HEK293 (cell line): ENCODE measurements around the gene CELSR1.

Source experiments
- CTCF ChIA-PET: fragments of 350-600 bp; formaldehyde crosslinking; extraction: SDS; loops from one replicate; lab custom pipeline; 2021; ENCODE audit warnings: antibody characterized with exemption; lab: Yijun Ruan, JAX
- POLR2A ChIA-PET: fragments of 300-600 bp; formaldehyde crosslinking; extraction: SDS; loops from one replicate; lab custom pipeline; 2020; ENCODE audit warnings: antibody characterized with exemption, inconsistent platforms; lab: Yijun Ruan, JAX
- H3K27ac ChIP-seq: fragments of 200-500 bp; sonication (Bioruptor generic); 2 replicates; pipeline ENCODE4 v1.5.1; 2014; ENCODE audit warnings: low read depth, low read length, control low read depth, inconsistent platforms; ENCODE audit errors: extremely low read depth
- H3K36me3 ChIP-seq, 2 experiments: fragments of 200-500 bp in 1 of 2; sonication (Bioruptor generic) in 1 of 2; 1 replicate in 1 of 2; 2 replicates in 1 of 2; pipeline ENCODE4 v1.5.1; 2014 to 2017; ENCODE audit warnings: inconsistent platforms in 2 of 2, low read length in 2 of 2; ENCODE audit not compliant: control insufficient read depth in 2 of 2, insufficient read depth in 1 of 2
- H3K4me1 ChIP-seq: fragments of 200-500 bp; sonication (Bioruptor generic); 2 replicates; pipeline ENCODE4 v1.5.1; 2014; ENCODE audit warnings: mild to moderate bottlenecking, low read length, inconsistent platforms; ENCODE audit not compliant: control insufficient read depth, insufficient read depth
- H3K4me3 ChIP-seq: 2 replicates; pipeline ENCODE4 v1.5.1; 2011; ENCODE audit warnings: low read depth, mild to moderate bottlenecking, control low read depth, low read length, moderate library complexity
- H3K9me3 ChIP-seq: fragments of 200-500 bp; sonication (Bioruptor generic); 2 replicates; pipeline ENCODE4 v1.5.1; 2014; ENCODE audit warnings: low read depth, low read length, inconsistent platforms; ENCODE audit not compliant: control insufficient read depth, insufficient read depth
- EGR2 ChIP-seq: fragments of 450-650 bp; formaldehyde crosslinking; IDR thresholded peaks from 2 replicates; pipeline ENCODE4 v1.5.1; 2016; ENCODE audit warnings: low read depth, missing biosample characterization, missing genetic modification characterization
- GLIS1 ChIP-seq: fragments of 450-650 bp; formaldehyde crosslinking; IDR thresholded peaks from 2 replicates; pipeline ENCODE4 v1.5.1; 2016; ENCODE audit warnings: missing biosample characterization, missing genetic modification characterization
- KLF17 ChIP-seq: fragments of 450-650 bp; formaldehyde crosslinking; IDR thresholded peaks from 2 replicates; pipeline ENCODE4 v1.5.1; 2016; ENCODE audit warnings: missing biosample characterization, missing genetic modification characterization
- PRDM10 ChIP-seq: fragments of 450-650 bp; formaldehyde crosslinking; IDR thresholded peaks from 2 replicates; pipeline ENCODE4 v1.5.1; 2016; ENCODE audit warnings: missing biosample characterization, missing genetic modification characterization
- ZNF121 ChIP-seq: fragments of 450-650 bp; formaldehyde crosslinking; IDR thresholded peaks from 2 replicates; pipeline ENCODE4 v1.5.1; 2016; ENCODE audit warnings: missing biosample characterization, missing genetic modification characterization
- ZNF2 ChIP-seq: fragments of 450-650 bp; formaldehyde crosslinking; IDR thresholded peaks from 2 replicates; pipeline ENCODE4 v1.5.1; 2016; ENCODE audit warnings: missing biosample characterization, missing genetic modification characterization
- ZNF202 ChIP-seq: fragments of 450-650 bp; formaldehyde crosslinking; IDR thresholded peaks from 2 replicates; pipeline ENCODE4 v1.5.1; 2016; ENCODE audit warnings: missing biosample characterization, missing genetic modification characterization, borderline replicate concordance
- ZNF239 ChIP-seq: fragments of 450-650 bp; formaldehyde crosslinking; IDR thresholded peaks from 2 replicates; pipeline ENCODE4 v1.5.1; 2016; ENCODE audit warnings: missing biosample characterization, missing genetic modification characterization
- ZNF280C ChIP-seq: fragments of 450-650 bp; formaldehyde crosslinking; IDR thresholded peaks from 2 replicates; pipeline ENCODE4 v1.5.1; 2016; ENCODE audit warnings: missing biosample characterization, missing genetic modification characterization
- ZNF560 ChIP-seq: fragments of 450-650 bp; formaldehyde crosslinking; IDR thresholded peaks from 2 replicates; pipeline ENCODE4 v1.5.1; 2017; ENCODE audit warnings: missing biosample characterization, missing genetic modification characterization, borderline replicate concordance
- ZNF626 ChIP-seq: fragments of 450-650 bp; sonication (Bioruptor Pico); formaldehyde crosslinking; IDR thresholded peaks from 2 replicates; pipeline ENCODE4 v1.5.1; 2018; ENCODE audit warnings: missing biosample characterization, missing genetic modification characterization, inconsistent platforms
- ZNF639 ChIP-seq: fragments of 450-650 bp; formaldehyde crosslinking; IDR thresholded peaks from 2 replicates; pipeline ENCODE4 v1.5.1; 2016; ENCODE audit warnings: missing biosample characterization, missing genetic modification characterization
- ZNF658 ChIP-seq: fragments of 450-650 bp; formaldehyde crosslinking; IDR thresholded peaks from 2 replicates; pipeline ENCODE4; 2016; ENCODE audit warnings: missing biosample characterization, missing genetic modification characterization
- ZNF701 ChIP-seq: fragments of 450-650 bp; formaldehyde crosslinking; IDR thresholded peaks from 2 replicates; pipeline ENCODE4 v1.5.1; 2016; ENCODE audit warnings: missing biosample characterization, missing genetic modification characterization

CELSR1 gene

GRCh38 chr22:46515208-46516111, 22.0 kb downstream of the CELSR1 start (continued):
- TF ChIP-seq ZNF639 (tag by site-specific recombination) (no peak), ZNF658 (no peak), ZNF626 (tag by site-specific recombination) (no peak), ZNF121 (tag by site-specific recombination) (no peak), ZNF280C (tag by site-specific recombination) (no peak), ZNF701 (no peak), ZNF239 (tag by site-specific recombination) (no peak), ZNF560 (tag by site-specific recombination) (no peak), ZNF202 (tag by site-specific recombination) (no peak), EGR2 (tag by site-specific recombination) (peak; percentile 38; the same call in 1 of the 2 replicates)

- TF ChIP-seq ZNF639 (tag by site-specific recombination) (no peak), KLF17 (tag by site-specific recombination) (0 out of 2 replicates have a peak, but pooled peaks have one; percentile 28), PRDM10 (tag by site-specific recombination) (peak; percentile 58), ZNF2 (tag by site-specific recombination) (no peak), GLIS1 (tag by site-specific recombination) (peak; percentile 35; the same call in 1 of the 2 replicates)
- Histone ChIP-seq H3K4me3 (no peak overlapping the region), H3K9me3 (no peaks in the 10 kb centered on the region), H3K4me1 (no peaks in the 10 kb centered on the region), H3K27ac (no peak overlapping the region), H3K36me3 (peaks cover 0 to 5% of the 10 kb centered on the region in 2 experiments; a peak in 1 of 3 replicates)
- ChIA-PET POLR2A (no interaction called here), CTCF (no interaction called here)
Observed at GRCh38 chr22:46514592-46515207, 22.7 kb downstream of the CELSR1 start.
